Measurements from ENCODE around the gene SNX25. TPM values are rescaled to one million over a fixed set of nuclear protein-coding genes. Genes with fewer than 3 reads are reported as not detected.
"Not testable (repeated sequence)": the region's sequence is repeated elsewhere in the genome, so short reads cannot be mapped to it uniquely, and the experiment has no call there.

Gene SNX25
- total RNA-seq, 1 experiment from 2014 or later, result 23.0 TPM

GRCh38 chr4:185204238-185204910 lies 5.0 kb upstream of the SNX25 start:
- DNase-seq (ENCODE audit: low read depth), result no peak

- not testable (repeated sequence) for DNase-seq (ENCODE audit: low read depth)
Measured at GRCh38 chr4:185205073-185205472, 4.3 kb upstream of the SNX25 start.

- DNase-seq (ENCODE audit: low read depth), result no peak
Measured at GRCh38 chr4:185205697-185206342, 3.6 kb upstream of the SNX25 start.

- DNase-seq (ENCODE audit: low read depth), result no peak
Measured at GRCh38 chr4:185207466-185207865, 1.9 kb upstream of the SNX25 start.

- not testable (repeated sequence) for DNase-seq (ENCODE audit: low read depth)
Measured at GRCh38 chr4:185209852-185210101, 379 bp downstream of the SNX25 start.

GRCh38 chr4:185210102-185210981 lies 944 bp downstream of the SNX25 start:
- peak; percentile 51 for DNase-seq (ENCODE audit: low read depth)

GRCh38 chr4:185211035-185211434 lies 1.6 kb downstream of the SNX25 start:
- DNase-seq (ENCODE audit: low read depth), result no peak

- no peak for DNase-seq (ENCODE audit: low read depth)
Measured at GRCh38 chr4:185211641-185212040, 2.2 kb downstream of the SNX25 start.

GRCh38 chr4:185212581-185212980 lies 3.2 kb downstream of the SNX25 start:
- DNase-seq (ENCODE audit: low read depth), result no peak

GRCh38 chr4:185213877-185214276 lies 4.5 kb downstream of the SNX25 start:
- DNase-seq (ENCODE audit: low read depth), result no peak

- no peak for DNase-seq (ENCODE audit: low read depth)
Measured at GRCh38 chr4:185215261-185215660, 5.9 kb downstream of the SNX25 start.

GRCh38 chr4:185217408-185217975 lies 8.1 kb downstream of the SNX25 start:
- peak; percentile 49 for DNase-seq (ENCODE audit: low read depth)

- DNase-seq (ENCODE audit: low read depth), result no peak
Measured at GRCh38 chr4:185218312-185218711, 8.9 kb downstream of the SNX25 start.

- DNase-seq (ENCODE audit: low read depth), result no peak
Measured at GRCh38 chr4:185219551-185220344, 10.3 kb downstream of the SNX25 start.

GRCh38 chr4:185221491-185221890 lies 12.1 kb downstream of the SNX25 start:
- no peak for DNase-seq (ENCODE audit: low read depth)

GRCh38 chr4:185221912-185222311 lies 12.5 kb downstream of the SNX25 start:
- no peak for DNase-seq (ENCODE audit: low read depth)

- DNase-seq (ENCODE audit: low read depth), result peak; percentile 49
Measured at GRCh38 chr4:185222598-185222997, 13.2 kb downstream of the SNX25 start.

- DNase-seq (ENCODE audit: low read depth), result no peak
Measured at GRCh38 chr4:185224597-185224996, 15.2 kb downstream of the SNX25 start.

GRCh38 chr4:185225940-185226339 lies 16.5 kb downstream of the SNX25 start:
- no peak for DNase-seq (ENCODE audit: low read depth)

GRCh38 chr4:185227131-185227551 lies 17.7 kb downstream of the SNX25 start:
- DNase-seq (ENCODE audit: low read depth), result no peak

GRCh38 chr4:185227713-185228278 lies 18.4 kb downstream of the SNX25 start:
- no peak for DNase-seq (ENCODE audit: low read depth)
